HG02884 (cell line): ENCODE results near the gene KARS1.
A peak's percentile ranks its signal among the peaks of the same experiment; 100 is the strongest.

Experiments
- ATAC-seq: cut with Tn5 transposase; IDR thresholded peaks from one replicate; pipeline ENCODE4 v1.9.1; 2021; ENCODE audit warnings: mild to moderate bottlenecking, moderate library complexity; ENCODE audit not compliant: unreplicated experiment

Gene KARS1

GRCh38 chr16:75588716-75589115 is 58.7 kb downstream of the KARS1 start:
- no peak for ATAC-seq

- ATAC-seq = peak; percentile 81
Observed at GRCh38 chr16:75584108-75584507, 63.4 kb downstream of the KARS1 start.

GRCh38 chr16:75579281-75579834 is 68.1 kb downstream of the KARS1 start:
- no peak for ATAC-seq

- no peak for ATAC-seq
Observed at GRCh38 chr16:75578725-75579124, 68.7 kb downstream of the KARS1 start.

- no peak for ATAC-seq
Observed at GRCh38 chr16:75578212-75578611, 69.3 kb downstream of the KARS1 start.
